Right lobe of liver (tissue), 4 donors: ENCODE measurements around the gene PRDM1.

Experiments
- POLR2A ChIP-seq: fragments of 450-650 bp; IDR thresholded peaks from one replicate; pipeline ENCODE4 v1.6.1; 2017; ENCODE audit warnings: antibody characterized with exemption, mild to moderate bottlenecking
- TF ChIP-seq, protein P1 (sequence below), 4 donors: fragments of 200-600 bp in 3 of 4; fragments of 450-650 bp in 1 of 4; IDR thresholded peaks; one replicate each; pipeline versions ENCODE4 v1.5.1 to v1.8.0; 2016 to 2022; ENCODE audit warnings: antibody characterized with exemption in 4 of 4, mild to moderate bottlenecking in 2 of 4
- donor health status: DM: no; HTN: no; CAD: no.
- donor health status: DM: no; HTN: no; CAD: no.
- donor health status: DM: no; HTN: yes; CAD: no.

DNA sequence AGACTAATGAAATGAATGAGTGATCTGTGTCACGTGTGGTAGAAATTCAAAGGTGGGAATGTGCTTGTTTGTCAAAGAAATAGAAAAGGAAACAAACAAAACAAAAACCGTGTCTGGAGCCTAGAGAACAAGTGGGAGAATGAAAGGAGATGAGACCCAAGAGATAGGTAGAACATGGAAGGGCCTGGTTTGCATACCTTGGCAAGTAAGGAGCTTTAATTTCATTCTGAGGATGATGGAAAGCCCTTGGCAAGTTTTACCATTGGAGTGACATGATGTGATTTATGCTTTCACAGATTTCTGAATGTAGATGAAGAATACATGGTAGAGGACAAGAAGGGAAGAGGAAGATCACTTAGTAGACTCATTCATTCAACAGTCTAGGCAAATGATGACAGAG lies 26.8 kb upstream of the PRDM1 start:
- TF ChIP-seq, protein P1, sequence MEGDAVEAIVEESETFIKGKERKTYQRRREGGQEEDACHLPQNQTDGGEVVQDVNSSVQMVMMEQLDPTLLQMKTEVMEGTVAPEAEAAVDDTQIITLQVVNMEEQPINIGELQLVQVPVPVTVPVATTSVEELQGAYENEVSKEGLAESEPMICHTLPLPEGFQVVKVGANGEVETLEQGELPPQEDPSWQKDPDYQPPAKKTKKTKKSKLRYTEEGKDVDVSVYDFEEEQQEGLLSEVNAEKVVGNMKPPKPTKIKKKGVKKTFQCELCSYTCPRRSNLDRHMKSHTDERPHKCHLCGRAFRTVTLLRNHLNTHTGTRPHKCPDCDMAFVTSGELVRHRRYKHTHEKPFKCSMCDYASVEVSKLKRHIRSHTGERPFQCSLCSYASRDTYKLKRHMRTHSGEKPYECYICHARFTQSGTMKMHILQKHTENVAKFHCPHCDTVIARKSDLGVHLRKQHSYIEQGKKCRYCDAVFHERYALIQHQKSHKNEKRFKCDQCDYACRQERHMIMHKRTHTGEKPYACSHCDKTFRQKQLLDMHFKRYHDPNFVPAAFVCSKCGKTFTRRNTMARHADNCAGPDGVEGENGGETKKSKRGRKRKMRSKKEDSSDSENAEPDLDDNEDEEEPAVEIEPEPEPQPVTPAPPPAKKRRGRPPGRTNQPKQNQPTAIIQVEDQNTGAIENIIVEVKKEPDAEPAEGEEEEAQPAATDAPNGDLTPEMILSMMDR (IDR thresholded peaks at IDR 0.05), result no peak
- TF ChIP-seq POLR2A, result no peak
